ENCODE data around the gene KIAA1191.

GRCh38 chr5:176388444-176389134 is 27.0 kb upstream of the KIAA1191 start, which contains the start of the genes HIGD2A and NOP16:
- TF ChIP-seq SMAD3 (CRISPR knock-in tag; IDR thresholded peaks at IDR 0.05; ENCODE audit: borderline replicate concordance): 0 out of 2 replicates have a peak, but pooled peaks have one; percentile 1
- TF ChIP-seq, protein P1, sequence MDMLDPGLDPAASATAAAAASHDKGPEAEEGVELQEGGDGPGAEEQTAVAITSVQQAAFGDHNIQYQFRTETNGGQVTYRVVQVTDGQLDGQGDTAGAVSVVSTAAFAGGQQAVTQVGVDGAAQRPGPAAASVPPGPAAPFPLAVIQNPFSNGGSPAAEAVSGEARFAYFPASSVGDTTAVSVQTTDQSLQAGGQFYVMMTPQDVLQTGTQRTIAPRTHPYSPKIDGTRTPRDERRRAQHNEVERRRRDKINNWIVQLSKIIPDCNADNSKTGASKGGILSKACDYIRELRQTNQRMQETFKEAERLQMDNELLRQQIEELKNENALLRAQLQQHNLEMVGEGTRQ (CRISPR knock-in tag; IDR thresholded peaks at IDR 0.05): 0 out of 2 replicates have a peak, but pooled peaks have one; percentile 43
- TF ChIP-seq, protein P2, sequence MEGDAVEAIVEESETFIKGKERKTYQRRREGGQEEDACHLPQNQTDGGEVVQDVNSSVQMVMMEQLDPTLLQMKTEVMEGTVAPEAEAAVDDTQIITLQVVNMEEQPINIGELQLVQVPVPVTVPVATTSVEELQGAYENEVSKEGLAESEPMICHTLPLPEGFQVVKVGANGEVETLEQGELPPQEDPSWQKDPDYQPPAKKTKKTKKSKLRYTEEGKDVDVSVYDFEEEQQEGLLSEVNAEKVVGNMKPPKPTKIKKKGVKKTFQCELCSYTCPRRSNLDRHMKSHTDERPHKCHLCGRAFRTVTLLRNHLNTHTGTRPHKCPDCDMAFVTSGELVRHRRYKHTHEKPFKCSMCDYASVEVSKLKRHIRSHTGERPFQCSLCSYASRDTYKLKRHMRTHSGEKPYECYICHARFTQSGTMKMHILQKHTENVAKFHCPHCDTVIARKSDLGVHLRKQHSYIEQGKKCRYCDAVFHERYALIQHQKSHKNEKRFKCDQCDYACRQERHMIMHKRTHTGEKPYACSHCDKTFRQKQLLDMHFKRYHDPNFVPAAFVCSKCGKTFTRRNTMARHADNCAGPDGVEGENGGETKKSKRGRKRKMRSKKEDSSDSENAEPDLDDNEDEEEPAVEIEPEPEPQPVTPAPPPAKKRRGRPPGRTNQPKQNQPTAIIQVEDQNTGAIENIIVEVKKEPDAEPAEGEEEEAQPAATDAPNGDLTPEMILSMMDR (IDR thresholded peaks at IDR 0.05): no peak
- TF ChIP-seq, protein P3, sequence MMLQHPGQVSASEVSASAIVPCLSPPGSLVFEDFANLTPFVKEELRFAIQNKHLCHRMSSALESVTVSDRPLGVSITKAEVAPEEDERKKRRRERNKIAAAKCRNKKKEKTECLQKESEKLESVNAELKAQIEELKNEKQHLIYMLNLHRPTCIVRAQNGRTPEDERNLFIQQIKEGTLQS (CRISPR knock-in tag; conservative IDR thresholded peaks at IDR 0.05): no peak
- peak; percentile 85; the same call in 1 of the 2 replicates for TF ChIP-seq ARID4B (CRISPR knock-in tag; IDR thresholded peaks at IDR 0.05; ENCODE audit: borderline replicate concordance)
- TF ChIP-seq ZSCAN18 (CRISPR knock-in tag; IDR thresholded peaks at IDR 0.05): no peak
- peak; percentile 92; the same call in 1 of the 2 replicates for TF ChIP-seq KAT7 (CRISPR knock-in tag; IDR thresholded peaks at IDR 0.05; ENCODE audit: borderline replicate concordance)
- TF ChIP-seq ZBTB21 (CRISPR knock-in tag; IDR thresholded peaks at IDR 0.05; ENCODE audit: borderline replicate concordance): no peak
- TF ChIP-seq ESRRA (CRISPR knock-in tag; IDR thresholded peaks at IDR 0.05; ENCODE audit: borderline replicate concordance): no peak; the same call in none of the 2 replicates
- no peak for TF ChIP-seq JUN (CRISPR knock-in tag; IDR thresholded peaks at IDR 0.05)
- TF ChIP-seq MAX (CRISPR knock-in tag; IDR thresholded peaks at IDR 0.05): peak; percentile 98
- TF ChIP-seq GABPB1 (CRISPR knock-in tag; IDR thresholded peaks at IDR 0.05): peak; percentile 74
- TF ChIP-seq SP1 (CRISPR knock-in tag; conservative IDR thresholded peaks at IDR 0.05): peak; percentile 85
- no peak for TF ChIP-seq ATF2 (CRISPR knock-in tag; IDR thresholded peaks at IDR 0.05; ENCODE audit: borderline replicate concordance, low read depth)

All from WTC11 (cell line).